GM23338 (cell line): ENCODE measurements around the gene SDHAF4.

ENCODE experiments used
- CREB1 ChIP-seq: fragments of 250-450 bp; sonication (Bioruptor Pico); IDR thresholded peaks from 2 replicates; pipeline ENCODE4 v1.5.0; 2020; ENCODE audit warnings: low read depth, mild to moderate bottlenecking, moderate library complexity
- JUNB ChIP-seq: IDR thresholded peaks from one replicate; pipeline ENCODE4 v1.6.1; 2016; ENCODE audit warnings: antibody characterized with exemption; ENCODE audit not compliant: unreplicated experiment
- POLR2AphosphoS5 ChIP-seq: IDR thresholded peaks from 2 replicates; pipeline ENCODE4 v1.6.1; 2016; ENCODE audit warnings: antibody characterized with exemption, low read depth
- TF ChIP-seq, protein P1 (sequence below), 2 experiments: fragments of 200-600 bp in 1 of 2; sonication (generic) in 1 of 2; conservative IDR thresholded peaks; 2 replicates each; pipeline versions ENCODE4 v1.5.1 to v1.6.1; 2016 to 2017; ENCODE audit warnings: antibody characterized with exemption in 2 of 2, low read depth in 2 of 2, mild to moderate bottlenecking in 2 of 2, moderate library complexity in 1 of 2

DNA sequence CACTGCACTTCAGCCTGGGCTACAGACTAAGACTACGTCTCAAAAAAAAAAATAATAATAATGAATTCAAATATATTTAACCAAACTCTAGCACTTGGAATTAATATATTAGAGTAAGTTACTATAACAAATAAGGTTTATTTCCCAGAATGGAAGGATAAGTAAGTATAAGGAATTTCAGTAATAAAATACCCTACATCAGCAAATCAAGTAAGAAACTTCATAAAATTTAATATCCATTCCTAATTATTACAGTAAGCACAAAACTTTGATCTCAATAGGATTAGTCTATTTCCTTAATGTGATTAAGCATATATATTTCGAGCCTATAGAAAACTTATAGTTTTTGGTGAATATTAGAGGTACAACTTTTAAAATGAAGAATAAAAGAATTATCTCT lies 36.7 kb upstream of the SDHAF4 start:
- TF ChIP-seq, protein P1, sequence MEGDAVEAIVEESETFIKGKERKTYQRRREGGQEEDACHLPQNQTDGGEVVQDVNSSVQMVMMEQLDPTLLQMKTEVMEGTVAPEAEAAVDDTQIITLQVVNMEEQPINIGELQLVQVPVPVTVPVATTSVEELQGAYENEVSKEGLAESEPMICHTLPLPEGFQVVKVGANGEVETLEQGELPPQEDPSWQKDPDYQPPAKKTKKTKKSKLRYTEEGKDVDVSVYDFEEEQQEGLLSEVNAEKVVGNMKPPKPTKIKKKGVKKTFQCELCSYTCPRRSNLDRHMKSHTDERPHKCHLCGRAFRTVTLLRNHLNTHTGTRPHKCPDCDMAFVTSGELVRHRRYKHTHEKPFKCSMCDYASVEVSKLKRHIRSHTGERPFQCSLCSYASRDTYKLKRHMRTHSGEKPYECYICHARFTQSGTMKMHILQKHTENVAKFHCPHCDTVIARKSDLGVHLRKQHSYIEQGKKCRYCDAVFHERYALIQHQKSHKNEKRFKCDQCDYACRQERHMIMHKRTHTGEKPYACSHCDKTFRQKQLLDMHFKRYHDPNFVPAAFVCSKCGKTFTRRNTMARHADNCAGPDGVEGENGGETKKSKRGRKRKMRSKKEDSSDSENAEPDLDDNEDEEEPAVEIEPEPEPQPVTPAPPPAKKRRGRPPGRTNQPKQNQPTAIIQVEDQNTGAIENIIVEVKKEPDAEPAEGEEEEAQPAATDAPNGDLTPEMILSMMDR (conservative IDR thresholded peaks at IDR 0.05; ENCODE audit: low read depth in 2 of 2), result no peak
- TF ChIP-seq CREB1, result no peak
- no peak for TF ChIP-seq POLR2AphosphoS5
- no peak for TF ChIP-seq JUNB
